Chondrocyte (in vitro differentiated cells): Measurements from ENCODE around the gene PBX3. TPM values are rescaled to one million over a fixed set of nuclear protein-coding genes. Genes with fewer than 3 reads are reported as not detected.
"Not testable (repeated sequence)": the region's sequence is repeated elsewhere in the genome, so short reads cannot be mapped to it uniquely, and the experiment has no call there.

Experiments used
- DNase-seq: peaks from one replicate; pipeline ENCODE4 v3.0.0; 2021; ENCODE audit warnings: mixed read lengths, low spot score
- H3K27ac Mint-ChIP-seq: one replicate; pipeline ENCODE4 v1.8.0; 2021; ENCODE audit warnings: mild to moderate bottlenecking, moderate library complexity, mixed read lengths; ENCODE audit not compliant: unreplicated experiment
- H3K27me3 Mint-ChIP-seq: 2 replicates; pipeline ENCODE4 v1.8.0; 2021; ENCODE audit warnings: low read depth, mixed read lengths
- H3K36me3 Mint-ChIP-seq: 2 replicates; pipeline ENCODE4 v1.8.0; 2021; ENCODE audit warnings: low read depth, mixed read lengths
- H3K4me1 Mint-ChIP-seq: 2 replicates; pipeline ENCODE4 v1.8.0; 2021; ENCODE audit warnings: low read depth, mild to moderate bottlenecking, mixed read lengths
- H3K4me3 Mint-ChIP-seq: one replicate; pipeline ENCODE4 v1.8.0; 2021; ENCODE audit warnings: mild to moderate bottlenecking, moderate library complexity, mixed read lengths; ENCODE audit not compliant: unreplicated experiment
- H3K9me3 Mint-ChIP-seq: 2 replicates; pipeline ENCODE4 v1.8.0; 2021; ENCODE audit warnings: low read depth, mixed read lengths
- CTCF ChIP-seq: fragments of 200-600 bp; sonication (generic); IDR thresholded peaks from 2 replicates; pipeline ENCODE4 v1.5.0; 2021; ENCODE audit warnings: antibody characterized with exemption, mild to moderate bottlenecking, moderate library complexity
- total RNA-seq: library from RNA; stranded (reverse); gene quantifications from 3 replicates; pipeline ENCODE4 v1.2.1, GENCODE V29; 2021

PBX3 gene
- total RNA-seq, 1 donor from 2014 or later = 24.1 TPM

- H3K36me3 Mint-ChIP-seq = no peaks in the 10 kb centered on the region
- H3K9me3 Mint-ChIP-seq = no peaks in the 10 kb centered on the region
- no peaks in the 10 kb centered on the region for H3K27me3 Mint-ChIP-seq
- H3K27ac Mint-ChIP-seq = no peak overlapping the region
- no peak for DNase-seq
- no peak for TF ChIP-seq CTCF
- H3K4me3 Mint-ChIP-seq = no peak overlapping the region
- H3K4me1 Mint-ChIP-seq = peaks cover 8% of the 10 kb centered on the region
Observed at GRCh38 chr9:125820100-125820804, 73.1 kb downstream of the PBX3 start.

- Mint-ChIP-seq H3K27ac (no peak overlapping the region), H3K4me3 (no peak overlapping the region), H3K36me3 (no peaks in the 10 kb centered on the region), H3K9me3 (no peaks in the 10 kb centered on the region), H3K4me1 (peaks cover 11% of the 10 kb centered on the region), H3K27me3 (no peaks in the 10 kb centered on the region)
- DNase-seq = no peak
- no peak for TF ChIP-seq CTCF
Observed at GRCh38 chr9:125821078-125821477, 73.9 kb downstream of the PBX3 start.

- Mint-ChIP-seq H3K27ac (peak overlapping the region; percentile 36), H3K4me3 (no peak overlapping the region), H3K4me1 (peaks cover 11% of the 10 kb centered on the region), H3K36me3 (no peaks in the 10 kb centered on the region), H3K9me3 (no peaks in the 10 kb centered on the region), H3K27me3 (no peaks in the 10 kb centered on the region)
- no peak for DNase-seq
- no peak for TF ChIP-seq CTCF
Observed at GRCh38 chr9:125822160-125822559, 75.0 kb downstream of the PBX3 start.

- Mint-ChIP-seq H3K4me3 (no peak overlapping the region), H3K27ac (no peak overlapping the region), H3K4me1 (peaks cover 11% of the 10 kb centered on the region), H3K36me3 (no peaks in the 10 kb centered on the region), H3K27me3 (no peaks in the 10 kb centered on the region), H3K9me3 (no peaks in the 10 kb centered on the region)
- no peak for DNase-seq
- TF ChIP-seq CTCF = no peak
Observed at GRCh38 chr9:125822902-125823301, 75.7 kb downstream of the PBX3 start.

- peaks cover 11% of the 10 kb centered on the region for H3K4me1 Mint-ChIP-seq
- H3K36me3 Mint-ChIP-seq, DNase-seq: not testable (repeated sequence)
Observed at GRCh38 chr9:125823874-125824406, 76.8 kb downstream of the PBX3 start.

GRCh38 chr9:125825762-125826161 lies 78.6 kb downstream of the PBX3 start:
- Mint-ChIP-seq H3K9me3 (no peaks in the 10 kb centered on the region), H3K27ac (no peak overlapping the region), H3K4me1 (peaks cover 2% of the 10 kb centered on the region), H3K36me3 (no peaks in the 10 kb centered on the region), H3K27me3 (no peaks in the 10 kb centered on the region), H3K4me3 (no peak overlapping the region)
- TF ChIP-seq CTCF = no peak
- no peak for DNase-seq

More at GRCh38 chr9:125823874-125824406, 76.8 kb downstream of the PBX3 start:
- H3K4me3 Mint-ChIP-seq, H3K27ac Mint-ChIP-seq, H3K9me3 Mint-ChIP-seq, H3K27me3 Mint-ChIP-seq: not testable (repeated sequence)
